Muscle of leg (tissue), 11 donors: Measurements from ENCODE around the gene FMC1. TPM values are rescaled to one million over a fixed set of nuclear protein-coding genes. Genes with fewer than 3 reads are reported as not detected.
"Not testable (repeated sequence)": the region's sequence is repeated elsewhere in the genome, so short reads cannot be mapped to it uniquely, and the experiment has no call there.

Experiments
- DNase-seq: peaks from one replicate; pipeline ENCODE4 v3.0.0; 2013
- H3K27ac ChIP-seq: one replicate; pipeline ENCODE4 v1.5.1; 2013; ENCODE audit warnings: mild to moderate bottlenecking, low read length, control low read depth
- H3K27me3 ChIP-seq: one replicate; pipeline ENCODE4 v1.6.1; 2013; ENCODE audit warnings: low read length; ENCODE audit not compliant: control insufficient read depth, insufficient read depth
- H3K36me3 ChIP-seq: one replicate; pipeline ENCODE4 v1.6.1; 2013; ENCODE audit warnings: low read length; ENCODE audit not compliant: control insufficient read depth, insufficient read depth
- H3K4me1 ChIP-seq: one replicate; pipeline ENCODE4 v1.6.1; 2013; ENCODE audit warnings: low read length; ENCODE audit not compliant: control insufficient read depth, insufficient read depth
- H3K4me3 ChIP-seq: one replicate; pipeline ENCODE4 v1.5.1; 2013; ENCODE audit warnings: low read length, control low read depth
- H3K9me3 ChIP-seq: replicated peaks from 2 replicates; pipeline ENCODE4 v1.6.1; 2013; ENCODE audit warnings: low read depth, low read length; ENCODE audit not compliant: control insufficient read depth
- WGBS: methylation state at CpG from one replicate; pipeline ENCODE4 v1.1.5; 2013; ENCODE audit warnings: missing lambda C conversion rate; ENCODE audit not compliant: insufficient coverage; 5-methylcytosine and 5-hydroxymethylcytosine counted together
- polyA plus RNA-seq, 8 donors: library from polyadenylated mRNA; unstranded; fragments of 120-200 nt; gene quantifications; one replicate each; pipeline versions ENCODE4 v1.2.1 to v1.2.3, GENCODE V29; 2013; ENCODE audit warnings: inconsistent platforms in 1 of 8, low replicate concordance in 1 of 8; ENCODE audit not compliant: insufficient read length in 8 of 8, insufficient read depth in 1 of 8
- total RNA-seq: library from RNA; stranded (reverse); fragments of 120-200 nt; gene quantifications from one replicate; pipeline ENCODE4 v1.2.4, GENCODE V29; 2013

FMC1 gene
- total and polyA plus RNA-seq, 9 donors = 13.5 to 22.7 (median 17.8) TPM

- peak overlapping the region; percentile 90 for H3K4me3 ChIP-seq
- not testable (repeated sequence) for DNase-seq, H3K36me3 ChIP-seq, H3K9me3 ChIP-seq, H3K4me1 ChIP-seq, H3K27me3 ChIP-seq
- peak overlapping the region; percentile 100 for H3K27ac ChIP-seq
- WGBS = 96% methylated on average over 13 of the region's 27 CpGs
Observed at GRCh38 chr7:139357729-139358506, 16.8 kb downstream of the FMC1 start.

GRCh38 chr7:139358541-139359365 is 17.6 kb downstream of the FMC1 start:
- peaks cover 3% of the 10 kb centered on the region for H3K36me3 ChIP-seq
- H3K9me3 ChIP-seq = no peaks in the 10 kb centered on the region
- peak overlapping the region; percentile 100 for H3K27ac ChIP-seq
- no peaks in the 10 kb centered on the region for H3K27me3 ChIP-seq
- WGBS = under 1% methylated on average over 17 of the region's 39 CpGs
- peak overlapping the region; percentile 90 for H3K4me3 ChIP-seq
- H3K4me1 ChIP-seq = peaks cover 6% of the 10 kb centered on the region
- DNase-seq = peak; percentile 27

GRCh38 chr7:139359366-139360209 is 18.5 kb downstream of the FMC1 start, which contains the start of gene LUC7L2:
TSS of gene LUC7L2 (plus strand) at chr7:139359894. CDS start at chr7:139360262, 368 bp downstream.
- peak; percentile 99 for DNase-seq
- Histone ChIP-seq H3K9me3 (no peaks in the 10 kb centered on the region), H3K27ac (peak within 1 kb of the TSS; percentile 100), H3K4me3 (peak within 1 kb of the TSS; percentile 90), H3K27me3 (no peaks in the 10 kb centered on the region), H3K4me1 (peaks cover 6% of the 10 kb centered on the region), H3K36me3 (peaks cover 3% of the 10 kb centered on the region)
- under 1% methylated on average over 93 of the region's 98 CpGs for WGBS

GRCh38 chr7:139360210-139360947 is 19.2 kb downstream of the FMC1 start:
- Histone ChIP-seq H3K9me3 (no peaks in the 10 kb centered on the region), H3K27ac (peak overlapping the region; percentile 100), H3K27me3 (no peaks in the 10 kb centered on the region), H3K4me1 (peaks cover 6% of the 10 kb centered on the region), H3K4me3 (peak overlapping the region; percentile 90), H3K36me3 (peaks cover 3% of the 10 kb centered on the region)
- peak; percentile 98 for DNase-seq
- WGBS = 0% methylated on average over 10 of the region's 47 CpGs

DNA sequence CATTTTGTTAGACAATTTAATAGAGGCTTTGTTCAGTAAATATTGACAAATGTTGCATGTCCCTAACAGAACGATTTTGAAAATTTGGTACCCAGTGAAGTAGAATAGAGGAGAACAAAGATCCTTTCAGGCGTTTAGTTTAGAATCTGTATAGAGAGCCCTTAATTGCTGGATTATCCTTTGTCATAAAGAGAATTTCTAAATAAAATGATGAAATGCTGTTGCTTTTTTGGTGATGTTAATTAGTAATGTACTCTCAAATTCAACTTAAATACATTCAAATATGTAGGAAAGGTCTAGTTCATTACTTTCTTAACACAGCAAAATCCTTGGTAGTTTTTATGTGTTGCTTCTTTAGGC is 19.8 kb downstream of the FMC1 start:
- H3K4me3 ChIP-seq = peak overlapping the region; percentile 90
- DNase-seq = no peak
- peaks cover 3% of the 10 kb centered on the region for H3K36me3 ChIP-seq
- H3K27ac ChIP-seq = peak overlapping the region; percentile 100
- no peaks in the 10 kb centered on the region for H3K9me3 ChIP-seq
- no CpG with 5 or more reads among the region's 2 CpGs for WGBS
- no peaks in the 10 kb centered on the region for H3K27me3 ChIP-seq
- H3K4me1 ChIP-seq = peaks cover 6% of the 10 kb centered on the region

- DNase-seq = no peak
- H3K4me1 ChIP-seq = peaks cover 6% of the 10 kb centered on the region
- H3K27ac ChIP-seq = no peak overlapping the region
- no peak overlapping the region for H3K4me3 ChIP-seq
- peaks cover 3% of the 10 kb centered on the region for H3K36me3 ChIP-seq
- no peaks in the 10 kb centered on the region for H3K9me3 ChIP-seq
- H3K27me3 ChIP-seq = no peaks in the 10 kb centered on the region
- WGBS = no CpG with 5 or more reads among the region's 3 CpGs
Observed at GRCh38 chr7:139361523-139361922, 20.4 kb downstream of the FMC1 start.

GRCh38 chr7:139362302-139362701 is 21.2 kb downstream of the FMC1 start:
- DNase-seq = no peak
- H3K4me1 ChIP-seq = peaks cover 6% of the 10 kb centered on the region
- no peaks in the 10 kb centered on the region for H3K27me3 ChIP-seq
- no peak overlapping the region for H3K27ac ChIP-seq
- WGBS = no CpG with 5 or more reads among the region's 3 CpGs
- peaks cover 3% of the 10 kb centered on the region for H3K36me3 ChIP-seq
- no peak overlapping the region for H3K4me3 ChIP-seq
- no peaks in the 10 kb centered on the region for H3K9me3 ChIP-seq

DNA sequence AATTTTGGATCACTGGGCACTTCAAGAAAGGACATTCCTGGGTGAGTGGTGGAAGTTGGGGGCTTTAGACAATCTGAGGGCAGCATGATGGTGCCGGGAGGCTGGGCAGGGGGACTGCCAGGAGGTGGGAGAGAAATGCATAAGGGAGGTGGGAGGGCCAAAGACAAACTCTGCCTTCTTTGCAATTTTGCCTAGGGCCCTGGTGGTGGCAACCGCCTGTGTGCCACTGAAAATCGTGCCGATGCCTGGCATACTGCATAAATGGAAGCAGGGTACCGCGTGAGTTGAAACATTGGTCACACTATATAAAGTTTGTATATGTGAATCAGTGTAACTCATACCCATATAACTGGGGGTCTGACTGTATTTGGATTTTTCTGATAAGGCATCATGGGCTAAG is 21.8 kb downstream of the FMC1 start:
- Histone ChIP-seq H3K27ac (no peak overlapping the region), H3K9me3 (no peaks in the 10 kb centered on the region), H3K36me3 (peaks cover 6% of the 10 kb centered on the region), H3K27me3 (no peaks in the 10 kb centered on the region), H3K4me3 (no peak overlapping the region), H3K4me1 (peaks cover 3% of the 10 kb centered on the region)
- no peak for DNase-seq
- 60% methylated on average over 2 of the region's 6 CpGs for WGBS

DNA sequence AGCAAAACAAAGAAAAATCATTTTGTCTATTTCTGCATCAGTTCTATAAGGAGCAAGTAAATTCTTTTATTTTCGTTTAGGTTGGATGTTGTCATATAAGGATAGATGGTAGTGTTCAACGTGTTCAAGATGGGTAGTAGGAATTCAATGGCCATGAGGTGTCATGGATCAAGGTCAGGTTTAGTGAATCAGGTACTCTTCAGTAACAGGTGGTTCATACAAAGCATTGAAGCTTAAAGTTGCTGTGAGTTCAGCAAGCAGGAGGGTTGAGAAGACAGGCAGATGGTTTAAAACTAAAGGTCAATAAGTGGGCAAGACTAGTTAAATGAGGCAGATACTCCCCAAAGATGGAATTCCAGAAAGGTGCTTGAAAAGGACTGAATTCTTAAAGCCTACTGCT is 24.2 kb downstream of the FMC1 start:
- H3K27ac ChIP-seq = no peak overlapping the region
- peaks cover 3% of the 10 kb centered on the region for H3K4me1 ChIP-seq
- no peak for DNase-seq
- peaks cover 6% of the 10 kb centered on the region for H3K36me3 ChIP-seq
- H3K4me3 ChIP-seq = no peak overlapping the region
- no peaks in the 10 kb centered on the region for H3K27me3 ChIP-seq
- H3K9me3 ChIP-seq = no peaks in the 10 kb centered on the region
- 96% methylated on average over 2 of the region's 2 CpGs for WGBS
